ENCODE results near the gene SLC35A2.
"Not testable (repeated sequence)": the region's sequence is repeated elsewhere in the genome, so short reads cannot be mapped to it uniquely, and the experiment has no call there.

Gene SLC35A2

DNA sequence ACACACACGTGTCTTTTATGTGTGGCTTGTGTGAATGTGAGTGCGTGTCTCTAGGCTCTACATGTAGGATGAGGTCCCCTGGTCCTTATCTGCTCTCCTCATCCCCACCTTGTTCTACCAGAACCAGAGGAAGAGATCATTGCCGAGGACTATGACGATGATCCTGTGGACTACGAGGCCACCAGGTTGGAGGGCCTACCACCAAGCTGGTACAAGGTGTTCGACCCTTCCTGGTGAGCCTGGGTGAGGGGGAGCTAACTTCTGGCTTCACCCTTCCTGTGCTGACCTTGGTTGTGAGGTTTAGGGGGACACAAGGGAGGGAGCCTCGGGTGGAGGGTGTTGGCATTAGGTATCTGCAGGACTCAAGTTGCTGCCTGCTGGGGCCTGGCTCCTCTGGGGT is 10.4 kb downstream of the SLC35A2 start:
- no peak for DNase-seq

DNA sequence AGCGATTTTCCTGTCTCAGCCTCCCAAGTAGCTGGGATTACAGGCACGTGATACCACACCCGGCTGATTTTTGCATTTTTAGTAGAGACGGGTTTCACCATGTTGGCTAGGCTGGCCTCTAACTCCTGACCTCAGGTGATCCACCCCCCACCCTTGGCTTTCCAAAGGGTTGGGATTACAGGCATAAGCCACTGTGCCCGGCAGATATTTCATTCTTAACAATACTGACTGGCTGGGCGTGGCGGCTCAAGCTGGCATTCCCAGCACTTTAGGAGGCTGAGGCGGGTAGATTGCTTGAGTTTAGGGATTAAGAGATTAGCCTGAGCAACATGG is 12.4 kb downstream of the SLC35A2 start:
- DNase-seq = no peak

DNA sequence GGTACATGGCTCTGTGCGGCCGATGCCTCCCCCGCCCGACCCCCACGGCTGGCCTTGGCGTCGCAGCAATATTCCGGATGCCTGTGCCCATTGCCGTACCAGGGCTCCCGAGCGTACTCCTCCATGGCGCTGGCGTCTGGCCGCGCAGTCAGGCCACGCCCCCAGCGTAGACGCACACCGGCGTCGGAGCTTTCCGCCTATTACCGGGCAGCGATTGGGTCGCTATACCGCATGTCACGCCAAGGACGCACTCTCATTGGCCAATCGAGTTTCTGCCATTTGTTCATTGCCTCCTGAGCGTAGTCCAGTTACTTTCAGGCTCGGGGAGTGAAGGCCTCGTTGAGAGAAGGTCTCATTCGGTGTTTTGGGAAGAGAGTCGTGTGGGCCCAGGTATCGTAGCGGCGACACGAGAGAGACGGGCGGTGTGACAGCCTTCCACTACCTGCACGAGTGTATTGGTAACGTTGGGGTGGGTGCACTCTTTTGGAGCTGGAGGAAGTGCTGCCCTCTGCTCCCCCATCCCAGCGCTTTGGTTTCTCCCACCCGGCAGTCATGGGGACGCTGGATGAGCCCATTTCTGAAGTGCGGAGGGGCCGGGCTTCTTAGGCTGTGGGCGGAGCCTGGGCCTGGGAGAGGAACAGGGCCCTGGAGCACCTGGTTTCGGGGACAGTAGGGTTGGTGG is 13.7 kb downstream of the SLC35A2 start, which contains the start of the genes PQBP1 and TIMM17B:
Gene PQBP1, plus strand, starts transcription at position 306 of the 682 bp plus-strand sequence. CDS start 580 bp downstream, outside the sequence.
Gene TIMM17B, minus strand, starts transcription at position 144 of the 682 bp plus-strand sequence. Its CDS starts 19 bp downstream, at position 125.
- DNase-seq = peak; percentile 94

DNA sequence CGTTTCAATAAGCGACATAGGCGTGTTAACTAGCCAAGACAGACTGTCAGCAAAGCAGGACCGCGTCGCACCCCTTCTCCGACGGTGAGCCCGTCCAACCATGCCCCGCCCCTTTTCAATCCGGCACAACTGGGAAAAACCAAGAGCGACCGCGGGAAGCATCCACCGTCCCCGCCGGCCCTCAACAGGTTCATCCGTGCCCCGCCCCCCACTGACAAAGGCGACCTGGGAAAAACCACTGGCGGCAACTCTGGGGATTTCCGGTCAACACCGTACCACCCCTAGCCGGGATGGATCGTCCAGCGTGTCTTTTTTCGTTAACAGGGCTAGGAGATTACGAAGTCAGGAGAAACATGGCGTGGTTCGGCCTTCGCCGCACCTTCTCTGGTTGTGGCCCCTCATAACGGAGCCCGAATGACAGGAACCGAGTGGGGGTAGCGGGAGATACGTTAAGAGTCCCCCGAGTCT is 14.3 kb downstream of the SLC35A2 start:
- peak; percentile 80 for DNase-seq

DNA sequence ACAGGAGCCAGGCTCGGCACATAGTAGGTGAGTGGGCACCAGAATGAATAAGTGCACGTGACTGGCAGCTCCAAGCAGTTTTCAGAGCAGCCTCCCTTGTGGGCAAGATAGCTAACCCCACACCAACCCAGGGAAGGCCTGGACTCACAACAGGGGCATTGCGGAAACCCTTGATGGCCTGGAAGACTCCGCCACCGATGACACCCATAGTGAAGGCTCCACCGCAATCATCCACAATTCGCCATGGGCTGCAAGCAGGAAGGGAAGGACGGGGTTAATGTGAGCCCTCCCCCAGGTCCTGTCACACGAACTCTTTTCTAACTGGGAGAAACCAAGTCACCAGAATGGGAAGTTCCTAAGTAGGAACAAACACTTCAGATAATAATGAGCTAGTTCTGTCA is 14.8 kb downstream of the SLC35A2 start:
- no peak for DNase-seq

DNA sequence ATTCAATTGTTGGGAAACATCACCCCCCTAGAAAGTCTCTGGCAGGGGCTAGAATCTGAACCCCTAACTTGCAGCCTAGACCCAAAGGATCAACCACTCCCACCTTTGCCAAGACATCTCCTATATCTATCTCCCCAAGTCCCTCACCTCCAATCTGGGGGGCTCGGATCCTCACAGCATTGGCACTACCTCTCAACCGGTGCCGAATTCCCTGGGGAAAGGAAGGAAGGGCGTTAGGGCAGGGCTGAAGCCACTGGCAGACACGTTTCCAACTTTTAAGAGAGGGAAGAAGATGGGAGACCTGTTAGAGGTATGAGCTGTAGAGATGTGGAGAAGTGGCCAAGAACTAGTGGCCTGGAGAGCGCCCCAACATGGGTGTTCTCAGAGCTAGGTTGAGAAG is 16.6 kb downstream of the SLC35A2 start:
- no peak for DNase-seq

DNA sequence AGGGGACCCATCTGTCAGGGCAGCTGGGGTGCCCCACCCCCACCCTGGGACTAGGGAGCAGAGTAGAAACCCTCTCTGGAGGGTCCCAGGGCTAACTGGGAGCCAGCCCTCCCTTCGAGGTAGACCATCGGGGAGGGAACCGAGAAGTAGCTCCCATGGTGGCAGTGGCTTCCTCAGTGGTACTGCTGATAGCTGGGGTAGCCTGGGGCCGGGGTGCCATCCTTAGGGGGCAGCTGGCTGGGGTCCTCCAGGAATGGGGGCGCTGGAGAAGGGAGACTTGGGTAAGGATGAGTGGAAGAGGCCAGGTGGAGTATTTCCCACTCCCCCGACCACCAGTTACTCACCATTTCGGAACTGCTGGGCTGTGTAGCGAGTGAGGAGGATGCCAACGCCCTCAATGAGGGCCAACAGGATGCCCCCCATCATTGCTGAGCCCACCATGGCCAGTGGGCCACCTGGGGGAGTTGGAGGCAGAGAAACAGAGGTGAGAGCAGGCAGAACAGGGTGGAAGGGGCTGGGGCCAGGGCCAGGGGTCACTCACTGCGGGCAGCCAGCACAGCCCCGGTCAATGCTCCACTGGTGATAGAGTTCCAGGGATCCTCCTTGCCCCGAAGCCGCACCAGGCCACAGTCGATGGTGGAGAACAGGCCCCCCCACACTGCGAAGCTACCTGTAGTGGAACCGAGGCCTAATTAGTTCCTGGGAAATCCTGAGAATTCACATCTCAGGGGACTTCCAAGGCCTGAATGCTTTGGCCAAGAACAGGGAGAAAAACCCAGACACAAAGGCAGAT is 17.7 kb downstream of the SLC35A2 start:
- no peak for DNase-seq

DNA sequence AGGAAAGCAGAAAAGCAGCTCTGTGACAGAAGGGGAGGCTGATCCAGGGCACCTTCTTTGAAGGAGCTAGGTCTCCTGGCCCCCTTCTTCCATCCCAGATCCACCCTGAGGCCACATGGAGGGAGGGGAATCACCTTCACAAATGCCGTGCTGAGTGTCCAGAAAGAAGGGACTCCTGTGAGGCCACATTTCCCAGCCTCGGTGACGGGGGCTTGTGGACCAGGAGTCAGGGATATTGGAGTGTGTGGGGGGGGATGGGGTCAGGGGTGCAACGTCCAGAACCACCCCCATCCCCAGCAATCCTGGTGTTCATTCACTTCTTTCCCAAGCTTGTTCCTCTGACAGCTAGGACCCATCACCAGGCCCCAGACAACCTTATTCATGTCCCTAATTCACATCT is 18.6 kb downstream of the SLC35A2 start:
- no peak for DNase-seq

DNA sequence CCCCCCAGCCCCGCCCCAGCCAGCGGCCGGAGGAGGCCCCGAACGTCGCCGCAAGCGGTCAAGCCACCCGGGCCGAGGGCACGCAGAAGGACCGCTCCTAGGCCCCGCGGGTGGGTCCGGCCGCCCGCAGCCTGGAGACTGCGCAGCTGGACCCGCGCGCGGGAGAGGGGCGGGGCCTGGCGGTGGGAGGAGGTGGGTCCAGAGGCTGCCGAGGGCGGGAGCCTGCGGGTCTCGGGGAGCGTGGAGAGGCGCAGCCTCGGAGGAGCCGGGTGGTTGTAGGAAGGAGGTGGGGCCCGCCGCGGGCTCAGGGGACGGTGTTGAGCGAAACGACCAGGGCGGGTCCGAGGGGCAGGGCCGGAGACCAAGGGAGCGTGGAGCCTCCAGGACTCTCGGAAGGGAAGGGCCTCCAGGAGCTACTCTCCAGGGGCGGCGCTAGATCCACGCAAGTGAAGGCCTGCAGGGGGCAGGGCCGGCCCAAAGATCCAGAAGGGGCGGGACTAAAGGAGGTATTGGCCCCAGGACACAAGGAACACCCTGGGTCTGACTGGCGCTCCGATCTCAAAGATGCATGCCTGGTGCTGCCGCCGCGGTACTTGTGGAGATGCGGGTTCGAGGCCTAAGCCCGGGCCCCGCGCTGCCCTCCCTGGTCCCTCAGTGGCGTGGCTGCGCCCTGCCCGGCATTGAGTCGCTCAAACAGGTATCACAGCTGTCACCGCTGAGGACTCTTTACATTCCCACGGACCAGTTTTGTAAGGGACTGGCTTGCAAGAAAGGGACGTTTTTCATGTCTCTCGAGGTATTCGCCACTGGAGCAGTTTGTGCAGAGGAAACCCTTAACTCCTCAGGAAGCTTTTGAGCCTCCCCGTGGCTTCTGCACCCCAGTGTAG is 19.8 kb downstream of the SLC35A2 start:
- DNase-seq = peak; percentile 84 to 85

DNA sequence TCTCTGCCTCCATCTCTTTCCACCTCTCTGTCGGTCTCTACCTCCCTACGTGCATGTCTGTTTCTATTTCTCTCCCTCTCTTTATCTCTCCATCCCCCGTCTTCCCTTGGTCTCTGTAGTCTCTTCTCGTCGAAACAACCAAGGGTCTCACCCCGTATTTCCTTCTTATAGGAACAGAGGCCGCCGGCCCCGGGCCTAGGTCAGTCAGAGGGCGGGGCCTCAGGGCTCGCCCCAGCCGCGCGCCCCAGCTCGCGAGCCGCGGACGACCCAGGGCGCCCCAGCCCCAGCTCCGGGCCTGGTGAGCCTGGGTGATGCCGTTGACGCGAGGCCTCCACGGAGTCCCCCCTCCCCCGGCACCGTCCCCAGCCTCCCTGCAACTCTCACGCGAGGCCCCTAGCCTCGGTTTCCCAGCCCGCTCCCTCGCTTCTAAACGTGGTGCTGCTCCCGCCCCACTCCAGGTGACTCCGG is 20.5 kb downstream of the SLC35A2 start:
- no peak for DNase-seq

DNA sequence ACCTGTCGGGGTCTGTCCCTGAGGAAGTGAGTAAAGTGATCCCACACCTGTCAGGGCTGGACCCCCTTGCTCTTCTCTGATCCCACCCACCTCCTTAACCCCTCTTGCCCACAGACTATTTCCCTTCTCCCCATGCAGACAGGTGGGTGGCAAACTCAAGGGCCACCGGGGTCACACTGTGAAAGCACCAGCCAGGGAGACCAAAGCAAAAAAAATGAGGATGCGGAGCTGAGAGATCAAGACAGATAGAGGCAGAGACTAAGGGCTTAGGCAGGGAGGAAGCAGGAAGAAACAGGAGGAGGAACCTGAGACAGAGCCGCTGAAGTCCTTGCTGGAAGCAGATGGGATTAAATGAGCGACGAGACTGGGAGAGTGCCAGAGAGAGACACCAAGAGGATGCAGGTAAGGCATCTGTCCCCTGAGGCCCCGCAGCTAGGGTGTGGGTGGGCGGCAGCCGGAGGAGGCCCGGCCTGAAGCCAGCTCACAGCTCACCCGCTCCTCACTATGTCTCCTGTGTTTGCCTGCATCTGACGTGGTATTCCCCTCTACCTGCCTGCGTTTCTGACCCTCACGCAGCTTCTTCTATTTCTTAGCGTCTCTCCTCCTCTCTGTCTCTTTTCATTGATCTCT is 21.0 kb downstream of the SLC35A2 start:
- no peak for DNase-seq

DNA sequence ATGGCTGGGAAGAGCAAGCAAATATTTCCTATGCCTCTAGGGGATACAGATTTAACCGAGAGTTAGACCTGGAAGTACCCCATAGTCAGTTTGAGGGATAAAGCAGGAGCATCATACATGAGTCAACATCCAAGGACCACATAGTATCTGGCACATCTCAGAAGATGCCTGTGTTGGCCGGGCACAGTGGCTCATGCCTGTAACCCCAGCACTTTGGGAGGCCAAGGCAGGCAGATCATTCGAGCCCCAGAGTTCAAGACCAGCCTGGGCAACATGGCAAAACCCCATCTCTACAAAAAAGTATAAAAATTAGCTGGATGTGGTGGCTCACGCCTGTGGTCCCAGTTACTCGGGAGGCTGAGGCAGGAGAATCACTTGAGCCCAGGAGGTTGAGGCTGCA is 24.9 kb downstream of the SLC35A2 start:
- DNase-seq = not testable (repeated sequence)

DNA sequence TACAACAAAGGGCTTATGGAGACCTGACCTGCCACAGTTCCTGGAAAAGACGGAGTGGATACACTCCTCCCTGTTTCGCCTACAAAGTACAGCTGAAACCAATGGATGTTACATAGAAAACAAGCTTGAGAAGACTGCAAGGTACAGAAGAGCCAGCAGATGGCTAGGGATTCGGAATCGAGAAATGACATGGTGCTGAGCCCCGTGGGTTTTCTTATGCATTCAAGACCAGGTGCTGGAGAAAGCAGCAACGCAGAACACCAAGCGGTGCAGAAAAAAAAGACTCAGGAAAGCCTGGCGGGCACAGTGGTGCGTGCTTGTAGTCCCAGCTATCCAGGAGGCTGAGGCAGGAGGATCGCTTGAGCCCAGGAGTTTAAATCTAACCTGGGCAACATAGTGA is 27.7 kb downstream of the SLC35A2 start:
- no peak for DNase-seq

DNA sequence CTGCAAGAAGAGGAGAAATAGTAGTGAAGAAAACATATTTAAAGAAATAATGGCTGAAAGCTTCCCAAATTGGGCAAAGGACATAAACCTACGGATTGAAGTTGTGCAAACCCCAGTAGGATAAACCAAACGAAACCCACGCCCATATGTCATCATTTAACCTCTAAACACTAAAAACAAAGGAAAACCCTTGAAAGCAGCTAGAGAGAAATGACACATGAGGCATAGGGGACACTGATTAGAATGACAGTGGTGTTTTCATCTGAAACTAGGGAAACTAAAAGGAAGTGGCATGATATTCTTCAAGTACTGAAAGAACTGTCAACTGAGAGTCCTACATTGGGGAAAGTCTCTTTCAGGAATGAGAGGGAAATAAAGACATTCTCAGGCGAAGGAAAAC is 34.5 kb downstream of the SLC35A2 start:
- DNase-seq = not testable (repeated sequence)

DNA sequence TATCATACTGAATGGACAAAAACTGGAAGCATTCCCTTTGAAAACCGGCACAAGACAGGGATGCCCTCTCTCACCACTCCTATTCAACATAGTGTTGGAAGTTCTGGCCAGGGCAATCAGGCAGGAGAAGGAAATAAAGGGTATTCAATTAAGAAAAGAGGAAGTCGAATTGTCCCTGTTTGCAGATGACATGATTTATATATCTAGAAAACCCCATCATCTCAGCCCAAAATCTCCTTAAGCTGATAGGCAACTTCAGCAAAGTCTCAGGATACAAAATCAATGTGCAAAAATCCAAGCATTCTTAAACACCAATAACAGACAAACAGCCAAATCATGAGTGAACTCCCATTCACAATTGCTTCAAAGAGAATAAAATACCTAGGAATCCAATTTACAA is 39.4 kb downstream of the SLC35A2 start:
- not testable (repeated sequence) for DNase-seq

DNA sequence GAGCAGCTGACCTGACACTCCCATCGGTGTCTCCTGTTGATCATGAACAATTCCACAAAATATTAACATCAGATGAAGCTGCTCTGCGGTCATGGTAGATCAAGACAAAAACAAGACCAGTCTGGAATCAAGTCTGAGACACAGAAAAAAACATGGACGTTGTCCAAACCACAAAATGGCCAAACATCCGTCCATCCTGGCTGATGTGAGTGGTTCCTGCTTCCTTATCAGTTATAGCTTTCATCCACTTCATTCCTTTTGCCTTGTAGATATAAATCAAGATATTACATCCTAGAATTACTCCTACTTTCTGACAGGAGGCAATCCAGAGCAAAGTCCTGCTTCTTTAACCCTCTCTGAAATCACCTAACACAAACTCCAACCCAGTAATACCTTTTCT is 47.2 kb downstream of the SLC35A2 start:
- no peak for DNase-seq

DNA sequence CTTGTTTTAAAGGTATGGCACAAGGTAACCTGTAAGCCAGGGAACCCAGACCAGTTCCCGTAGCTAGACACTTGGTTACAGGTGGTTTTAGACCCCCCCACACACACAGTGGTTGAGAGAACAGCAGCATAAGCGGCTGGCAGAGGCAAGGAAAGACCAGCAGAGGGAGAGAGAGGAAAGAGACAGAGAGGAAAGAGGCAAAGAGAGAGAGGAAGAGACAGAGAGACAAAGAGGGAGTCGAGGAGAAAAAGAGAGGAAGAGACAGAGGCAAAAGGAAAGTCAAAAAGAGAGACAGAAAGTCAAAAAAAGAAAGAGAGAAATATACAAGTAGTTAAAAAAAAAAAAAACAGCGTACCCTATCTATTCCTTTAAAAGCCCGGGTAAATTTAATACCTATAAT is 56.5 kb downstream of the SLC35A2 start:
- peak in 1 of 2 donors; percentile 26 for DNase-seq

DNA sequence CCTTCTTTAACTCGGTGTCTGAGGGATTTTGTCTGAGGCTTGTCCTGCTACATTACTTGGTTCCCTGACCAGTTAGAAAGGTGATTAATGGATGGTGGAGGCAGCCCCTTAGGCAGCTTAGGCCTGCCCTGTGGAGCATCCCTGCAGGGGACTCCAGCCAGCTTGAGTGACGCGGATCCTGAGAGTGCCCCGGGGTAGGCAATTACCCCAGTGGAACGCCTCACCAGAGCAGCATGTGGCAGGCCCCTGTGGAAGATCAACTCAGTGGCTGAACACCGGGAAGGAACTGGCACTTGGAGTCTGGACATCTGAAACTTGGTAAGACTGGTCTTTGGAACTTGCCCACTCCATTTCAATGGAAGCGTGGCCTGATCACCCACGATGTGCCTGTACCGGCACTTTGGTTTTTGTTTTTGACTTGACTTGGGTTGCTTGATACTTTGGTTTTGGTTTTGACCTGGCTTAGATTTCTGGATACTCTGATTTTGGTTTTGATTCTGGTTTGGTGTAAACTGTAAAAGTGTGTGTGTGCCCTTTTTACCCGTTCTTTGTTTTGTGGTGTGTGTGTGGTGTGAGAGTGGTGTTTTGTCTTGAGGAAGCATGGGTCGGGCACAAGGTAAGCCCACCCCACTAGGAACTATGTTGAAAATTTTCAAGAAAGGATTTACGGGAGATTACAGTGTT is 57.2 kb downstream of the SLC35A2 start:
- not testable (repeated sequence) for DNase-seq

DNA sequence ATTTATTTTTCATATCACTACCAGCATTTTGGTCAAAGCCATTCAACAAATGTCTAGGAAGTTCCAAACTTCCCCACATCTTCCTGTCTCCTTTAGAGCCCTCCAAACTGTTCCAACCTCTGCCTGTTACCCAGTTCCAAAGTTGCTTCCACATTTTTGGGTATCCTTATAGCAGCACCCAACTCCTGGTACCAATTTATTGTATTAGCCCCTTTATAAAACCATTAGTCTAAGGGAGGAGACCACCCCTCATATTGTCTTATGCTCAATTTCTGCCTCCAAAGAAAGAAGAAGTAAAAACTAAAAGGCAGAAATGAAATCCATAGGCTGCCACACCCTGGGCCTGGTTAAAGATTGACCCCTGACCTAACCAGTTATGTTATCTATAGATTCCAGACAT is 58.0 kb downstream of the SLC35A2 start:
- DNase-seq = not testable (repeated sequence)

Data from CD4-positive, alpha-beta T cell treated with Interleukin-4 for 1 hour (primary cell).